Stimulated activated CD4-positive, alpha-beta T cell treated with anti-CD3 and anti-CD28 coated beads, Interleukin-1b, Interleukin-23, amount 100 ng/mL, for 24 hours (primary cell): ENCODE results near the gene DHRS4.
"Not testable (repeated sequence)": the region's sequence is repeated elsewhere in the genome, so short reads cannot be mapped to it uniquely, and the experiment has no call there.

Experiments
- DNase-seq, 4 experiments: peaks; one replicate each; pipeline ENCODE4 v3.0.0-alpha.2; 2020; ENCODE audit warnings: low read depth in 4 of 4, low spot score in 1 of 4

DHRS4 gene

DNA sequence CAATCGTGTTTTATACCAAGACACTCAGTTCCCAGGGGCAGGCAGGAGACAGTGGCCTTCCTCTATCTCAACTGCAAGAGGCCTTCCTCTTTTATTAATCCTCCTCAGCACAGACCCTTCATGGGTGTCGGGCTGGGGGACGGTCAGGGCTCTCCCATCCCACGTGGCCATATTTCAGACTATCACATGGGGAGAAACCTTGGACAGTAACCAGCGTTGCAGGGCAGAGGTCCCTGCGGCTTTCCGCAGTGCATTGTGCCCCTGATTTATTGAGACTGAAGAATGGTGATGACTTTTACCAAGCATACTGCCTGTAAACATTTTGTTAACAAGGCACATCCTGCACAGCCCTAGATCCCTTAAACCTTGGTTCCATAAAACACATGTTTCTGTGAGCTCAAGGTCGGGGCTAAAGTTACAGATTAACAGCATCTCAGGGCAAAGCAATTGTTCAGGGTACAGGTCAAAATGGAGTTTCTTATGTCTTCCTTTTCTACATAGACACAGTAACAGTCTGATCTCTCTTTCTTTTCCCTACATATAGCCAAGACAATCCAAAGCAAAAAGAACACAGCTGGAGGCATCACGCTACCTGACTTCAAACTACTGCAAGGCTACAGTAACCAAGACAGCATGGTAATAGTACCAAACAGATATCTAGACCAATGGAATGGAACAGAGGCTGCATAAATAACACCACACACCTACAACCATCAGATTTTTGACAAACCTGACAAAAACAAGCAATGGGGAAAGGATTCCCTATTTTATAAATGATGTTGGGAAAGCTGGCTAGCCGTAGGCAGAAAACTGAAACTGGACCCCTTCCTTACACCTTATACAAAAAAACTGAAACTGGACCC, 28.6 kb downstream of the DHRS4 start:
- not testable (repeated sequence) for DNase-seq

DNA sequence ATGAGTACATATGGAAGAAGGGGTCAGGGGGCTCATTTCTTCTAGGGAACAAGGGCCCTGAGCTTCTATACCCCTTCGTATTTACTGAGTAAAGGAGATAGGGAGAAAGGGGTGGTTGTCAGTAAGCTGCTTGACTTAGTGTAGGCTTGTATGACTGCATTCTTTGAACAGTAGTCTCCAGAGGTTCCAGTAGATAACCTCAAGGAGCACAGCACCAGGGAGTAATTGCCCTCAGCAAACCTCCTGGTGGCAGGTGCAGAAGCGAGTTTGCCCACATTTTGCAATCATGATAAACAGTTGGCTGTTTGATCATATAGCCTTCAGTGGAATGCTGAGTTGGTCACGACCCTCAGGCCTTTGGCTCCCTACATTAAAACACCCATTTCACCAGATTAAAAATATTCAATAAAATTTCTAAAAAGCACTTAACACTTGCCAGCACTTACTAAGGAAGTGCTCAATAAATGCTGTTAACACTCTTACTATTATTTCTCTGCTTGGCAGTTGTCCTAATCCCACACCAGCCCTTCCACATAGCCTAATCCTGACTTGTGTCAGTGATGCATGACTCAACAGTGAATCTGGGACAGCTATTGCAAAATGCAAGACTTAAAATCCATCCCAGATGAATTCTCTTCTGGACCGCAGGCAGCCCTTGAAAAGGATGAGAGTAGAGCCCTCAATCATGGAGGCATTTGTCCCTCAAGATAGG, 31.5 kb downstream of the DHRS4 start:
- DNase-seq, result no peak

DNA sequence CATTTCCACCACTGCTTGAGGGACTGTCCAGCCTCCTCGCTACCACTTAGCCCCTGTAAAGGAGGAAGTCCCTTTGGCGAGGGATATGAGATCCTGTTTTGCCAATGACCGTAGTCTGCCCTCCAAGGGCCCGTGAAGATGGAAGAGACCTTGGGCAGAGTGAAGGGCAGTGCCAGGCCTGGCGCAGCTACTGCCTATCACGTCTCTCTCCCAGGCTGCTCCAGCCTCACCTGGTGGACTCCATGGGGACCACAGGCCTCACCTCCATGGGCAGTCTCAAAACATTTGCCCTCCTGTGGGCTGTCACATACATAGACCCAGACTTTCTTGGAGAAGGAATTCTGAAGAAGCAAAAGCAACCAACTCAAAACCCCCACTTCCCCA, 34.6 kb downstream of the DHRS4 start:
- DNase-seq, result not testable (repeated sequence)

DNA sequence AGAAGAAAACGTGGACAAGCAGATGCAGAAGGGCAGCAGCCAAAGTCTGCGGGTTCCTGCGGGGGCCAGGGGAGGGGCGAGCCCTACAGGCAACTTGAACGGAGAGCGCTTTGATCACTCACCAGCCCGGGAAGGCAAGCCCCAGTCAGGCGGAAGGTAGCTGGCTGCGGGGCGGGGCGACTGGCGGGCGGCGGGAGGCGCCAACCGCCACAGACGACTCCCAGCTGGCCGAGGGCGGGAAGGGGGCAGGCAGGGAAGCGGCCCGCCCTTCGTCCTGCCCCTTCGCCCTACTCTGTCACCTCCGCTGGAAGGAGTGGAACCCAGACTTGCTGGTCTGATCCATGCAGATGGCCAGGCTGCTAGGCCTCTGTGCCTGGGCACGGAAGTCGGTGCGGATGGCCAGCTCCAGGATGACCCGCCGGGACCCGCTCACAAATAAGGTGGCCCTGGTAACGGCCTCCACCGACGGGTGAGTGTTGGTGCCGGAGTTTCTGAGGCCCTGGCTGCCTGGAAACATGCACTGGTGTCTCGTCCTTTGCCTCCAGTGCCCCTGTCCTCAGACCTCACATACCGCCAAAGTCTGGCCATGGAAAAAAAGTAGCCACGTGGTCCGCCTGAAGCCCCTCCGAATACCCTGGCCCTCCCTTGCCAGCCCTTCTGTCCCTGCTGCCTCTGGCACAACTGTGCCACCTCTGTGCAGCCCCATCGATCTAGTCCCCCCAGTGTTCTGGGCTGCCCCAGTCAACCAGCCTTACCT, 35.2 kb downstream of the DHRS4 start, which contains the start of gene DHRS4L2:
TSS of gene DHRS4L2 (plus strand) at position 323 of the 757 bp plus-strand sequence. CDS start at position 342, 19 bp downstream.
- DNase-seq, result peak; percentile 50 to 88 (median 64)

DNA sequence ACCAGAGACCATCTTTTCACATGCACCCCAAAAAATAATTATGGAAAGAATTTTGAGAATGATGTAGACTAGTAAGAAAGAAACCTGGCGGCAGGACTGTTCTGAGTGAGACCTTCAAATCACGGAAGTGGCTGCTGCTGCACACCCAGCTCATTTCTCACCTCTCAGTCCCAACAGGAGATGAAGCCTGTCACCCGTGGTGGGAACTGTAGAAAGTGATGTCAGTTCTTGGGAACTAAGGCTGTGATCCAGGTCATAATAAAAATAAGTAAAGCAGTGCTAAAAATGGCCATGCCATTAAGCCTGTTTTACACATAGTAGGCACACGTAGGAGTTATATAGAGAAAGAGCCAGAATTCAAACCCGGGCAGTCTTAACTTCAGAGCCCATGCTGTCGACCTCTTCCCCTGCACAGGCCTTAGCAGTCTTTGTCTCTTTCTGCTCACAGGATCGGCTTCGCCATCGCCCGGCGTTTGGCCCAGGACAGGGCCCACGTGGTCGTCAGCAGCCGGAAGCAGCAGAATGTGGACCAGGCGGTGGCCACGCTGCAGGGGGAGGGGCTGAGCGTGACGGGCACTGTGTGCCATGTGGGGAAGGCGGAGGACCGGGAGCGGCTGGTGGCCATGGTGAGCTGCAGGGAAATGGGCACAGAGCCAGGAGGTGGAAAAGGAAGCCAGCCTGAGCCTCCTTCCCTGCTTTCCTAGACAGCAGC, 36.3 kb downstream of the DHRS4 start:
- not testable (repeated sequence) for DNase-seq

DNA sequence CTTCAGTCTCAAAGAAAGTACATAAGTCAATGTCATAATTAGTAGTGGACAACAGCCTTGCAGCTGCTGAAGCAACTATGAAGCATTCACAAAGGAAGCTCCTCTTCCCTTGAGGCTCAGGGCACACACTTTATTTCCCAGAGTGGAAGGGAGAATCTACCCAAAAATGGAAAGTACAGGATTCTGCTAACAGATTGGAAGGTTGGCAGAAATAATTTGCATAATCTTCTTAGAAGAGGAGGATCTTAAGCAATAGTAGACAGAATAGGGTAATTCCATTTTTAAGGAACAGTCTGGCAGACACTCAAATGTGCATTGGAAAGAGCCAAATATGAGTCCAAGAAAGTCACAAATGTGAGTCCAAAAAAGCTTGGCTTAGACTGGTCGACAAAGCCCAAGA, 37.4 kb downstream of the DHRS4 start:
- not testable (repeated sequence) for DNase-seq

DNA sequence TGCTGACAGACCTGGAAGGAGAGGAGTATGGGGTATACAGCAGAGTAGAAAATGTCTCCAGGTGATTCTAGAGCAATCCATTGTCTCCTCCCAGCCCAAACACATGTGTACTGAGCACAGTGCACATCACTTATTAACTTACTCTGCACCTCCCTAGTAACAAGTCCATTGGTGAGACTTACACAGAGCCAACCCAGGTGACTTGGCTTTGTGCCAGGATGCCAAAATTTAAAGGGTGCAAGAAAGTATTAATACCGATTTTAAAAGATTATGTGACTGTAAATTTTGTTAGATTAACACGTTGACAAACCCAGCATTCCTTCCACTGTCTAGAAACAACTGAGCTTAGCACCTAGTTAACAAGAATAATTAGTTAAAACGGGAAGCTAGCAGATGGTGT, 39.5 kb downstream of the DHRS4 start:
- DNase-seq, result not testable (repeated sequence)

DNA sequence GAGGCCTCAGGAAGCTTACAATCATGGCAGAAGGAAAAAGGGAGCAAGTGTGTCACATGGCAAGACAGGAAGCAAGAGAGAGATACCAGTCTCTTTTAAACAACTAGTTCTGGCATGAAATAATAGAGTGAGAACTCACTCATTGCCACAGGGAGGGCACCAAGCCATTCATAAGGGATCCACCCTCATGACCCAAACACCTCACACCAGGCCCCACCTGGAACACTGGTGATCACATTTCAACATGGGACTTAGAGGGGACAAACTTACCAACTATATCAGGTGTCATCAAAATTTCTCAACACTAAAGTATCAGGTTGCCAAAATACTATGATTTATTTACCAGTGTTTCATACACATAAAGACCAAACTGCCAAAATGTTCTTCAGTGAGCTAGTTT, 42.4 kb downstream of the DHRS4 start:
- not testable (repeated sequence) for DNase-seq

DNA sequence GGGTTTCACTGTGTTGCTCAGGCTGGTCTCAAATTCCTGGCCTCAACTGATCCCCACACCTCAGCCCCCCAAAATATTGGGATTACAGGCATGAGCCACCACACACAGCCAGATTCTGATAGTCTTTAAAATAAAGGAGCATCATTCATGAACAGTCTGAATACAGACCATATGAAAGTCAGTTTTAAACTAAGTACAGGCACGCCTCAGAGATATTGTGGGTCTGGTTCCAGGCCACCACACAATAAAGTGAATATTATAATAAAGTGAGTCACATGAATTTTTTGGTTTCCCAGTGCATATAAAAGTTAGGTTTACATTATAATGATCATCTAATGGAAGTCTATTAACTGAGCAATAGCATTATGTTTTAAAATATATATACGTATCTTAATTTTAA, 43.3 kb downstream of the DHRS4 start:
- DNase-seq, result not testable (repeated sequence)

DNA sequence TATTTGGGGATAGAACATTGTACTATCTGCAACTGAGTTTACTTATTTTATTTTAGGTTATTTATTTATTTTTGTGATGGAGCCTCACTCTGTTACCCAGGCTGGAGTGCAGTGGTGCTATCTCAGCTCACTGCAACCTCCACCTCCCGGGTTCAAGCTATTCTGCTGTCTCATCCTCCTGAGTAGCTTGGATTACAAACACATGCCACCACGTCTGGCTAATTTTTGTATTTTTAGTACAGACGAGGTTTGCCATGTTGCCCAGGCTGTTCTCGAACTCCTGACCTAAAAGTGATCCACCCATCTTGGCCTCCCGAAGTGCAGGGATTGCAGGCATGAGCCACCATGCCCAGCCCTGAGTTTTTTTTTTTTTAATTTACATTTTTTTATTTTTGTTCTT, 46.1 kb downstream of the DHRS4 start:
- DNase-seq, result not testable (repeated sequence)

DNA sequence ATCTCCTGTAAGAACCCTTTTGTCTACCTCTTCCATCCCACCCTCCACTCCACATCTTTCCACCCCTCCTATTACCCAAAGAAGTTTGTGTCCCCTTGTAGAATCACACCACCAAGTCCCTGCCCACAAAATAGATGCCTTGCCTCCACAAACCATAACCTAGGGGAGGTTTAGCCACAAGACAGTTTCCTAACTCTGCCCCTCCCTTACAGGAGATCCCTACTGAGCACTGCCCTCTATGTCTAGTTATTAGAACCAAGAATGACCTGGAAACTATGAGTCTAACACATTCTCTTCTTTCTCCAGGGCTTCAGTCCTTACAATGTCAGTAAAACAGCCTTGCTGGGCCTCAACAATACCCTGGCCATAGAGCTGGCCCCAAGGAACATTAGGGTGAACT, 47.5 kb downstream of the DHRS4 start:
- DNase-seq, result not testable (repeated sequence)

DNA sequence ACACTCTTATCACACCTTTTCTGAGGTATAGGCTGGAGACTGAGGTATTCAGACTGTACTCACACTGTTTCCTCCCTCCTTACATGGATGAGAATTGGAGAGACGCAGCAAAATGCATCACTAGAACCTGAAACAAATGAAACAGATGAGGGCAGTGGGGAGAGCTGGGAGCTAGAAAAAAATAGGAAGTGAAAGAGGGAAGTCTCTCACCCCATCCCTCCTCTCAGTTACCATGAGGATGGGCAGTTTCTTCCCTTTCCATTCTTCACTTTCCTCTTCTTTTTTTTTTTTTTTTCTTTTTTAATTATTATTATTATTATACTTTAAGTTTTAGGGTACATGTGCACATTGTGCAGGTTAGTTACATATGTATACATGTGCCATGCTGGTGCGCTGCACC, 48.1 kb downstream of the DHRS4 start:
- not testable (repeated sequence) for DNase-seq

DNA sequence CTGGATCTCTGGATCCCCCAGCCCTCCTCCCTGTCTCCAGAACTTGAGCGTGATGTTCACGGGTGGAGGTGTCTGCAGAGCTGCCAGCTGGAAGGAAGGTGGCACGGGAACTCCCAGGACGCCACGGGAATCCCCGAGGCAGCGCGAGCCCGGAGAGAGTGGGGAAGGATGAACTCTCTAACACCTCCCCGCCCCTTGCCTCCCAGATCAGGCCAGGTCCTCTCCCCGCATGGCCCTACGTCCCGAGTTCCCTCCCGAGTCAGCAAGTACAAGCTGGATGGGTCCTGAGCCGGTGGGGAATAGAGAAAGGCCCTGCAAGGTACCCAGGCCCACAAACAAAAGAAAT, 52.9 kb downstream of the DHRS4 start:
- DNase-seq, result not testable (repeated sequence)

DNA sequence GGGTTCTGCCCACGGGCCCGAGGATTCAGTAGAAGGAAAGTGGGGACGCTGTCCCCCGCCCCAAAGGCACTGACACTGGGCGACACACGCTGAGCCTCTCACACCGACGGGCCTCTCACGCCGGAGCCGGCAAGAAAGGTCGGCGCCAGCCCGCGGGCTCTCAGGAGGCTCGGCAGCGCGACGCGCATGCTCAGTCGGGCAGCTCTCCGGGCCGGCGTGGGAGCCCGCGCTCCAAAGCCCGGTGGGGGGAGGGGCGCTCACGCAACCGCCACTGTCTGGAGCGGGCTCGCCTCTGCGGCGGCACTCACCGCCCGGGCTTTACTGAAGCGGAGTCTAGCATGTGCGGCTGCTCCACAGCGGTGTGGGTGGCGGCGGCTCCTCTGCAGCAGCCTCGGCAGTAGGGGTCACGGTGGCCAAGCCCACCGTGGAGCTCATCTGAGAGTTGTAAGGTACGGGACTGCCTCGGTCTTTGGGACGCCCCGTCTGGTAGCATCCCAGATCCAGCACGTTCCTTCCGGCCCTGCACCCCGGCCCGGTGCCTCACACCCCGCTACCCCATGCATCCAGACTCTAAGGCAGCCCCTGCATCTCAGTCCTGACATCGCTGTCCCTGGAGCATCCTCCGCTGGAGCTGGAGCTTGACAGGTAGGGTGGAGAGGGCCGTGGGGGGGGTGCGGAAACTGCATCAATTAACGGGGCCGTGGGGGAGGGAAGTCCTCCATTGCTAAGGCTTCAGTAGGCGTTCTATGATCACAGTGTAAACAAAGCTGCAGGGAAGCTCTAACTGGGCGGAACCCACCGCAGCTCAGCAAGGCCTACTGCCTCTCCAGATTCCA, 53.5 kb downstream of the DHRS4 start:
- peak; percentile 21 to 70 (median 50) for DNase-seq

DNA sequence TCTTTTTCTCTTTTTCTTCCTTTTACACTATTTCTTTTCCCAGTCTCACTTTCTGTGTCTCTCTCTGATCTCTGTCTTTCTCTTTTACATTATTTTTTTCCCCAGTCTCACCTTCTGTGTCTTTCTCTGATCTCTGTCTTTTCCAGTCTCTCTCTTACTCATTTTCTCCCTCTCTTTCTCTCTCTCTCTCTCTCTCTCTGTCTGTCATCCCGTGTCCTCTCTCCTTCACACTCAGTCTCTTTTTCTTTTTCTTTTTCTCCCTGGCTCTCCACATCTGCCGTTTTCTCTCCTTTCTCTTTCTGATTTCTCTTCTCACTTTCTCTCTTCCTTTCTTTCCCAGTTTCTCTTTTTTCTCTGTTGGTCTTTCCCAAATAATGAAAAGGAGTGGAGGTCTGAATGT, 57.5 kb downstream of the DHRS4 start:
- DNase-seq, result no peak

DNA sequence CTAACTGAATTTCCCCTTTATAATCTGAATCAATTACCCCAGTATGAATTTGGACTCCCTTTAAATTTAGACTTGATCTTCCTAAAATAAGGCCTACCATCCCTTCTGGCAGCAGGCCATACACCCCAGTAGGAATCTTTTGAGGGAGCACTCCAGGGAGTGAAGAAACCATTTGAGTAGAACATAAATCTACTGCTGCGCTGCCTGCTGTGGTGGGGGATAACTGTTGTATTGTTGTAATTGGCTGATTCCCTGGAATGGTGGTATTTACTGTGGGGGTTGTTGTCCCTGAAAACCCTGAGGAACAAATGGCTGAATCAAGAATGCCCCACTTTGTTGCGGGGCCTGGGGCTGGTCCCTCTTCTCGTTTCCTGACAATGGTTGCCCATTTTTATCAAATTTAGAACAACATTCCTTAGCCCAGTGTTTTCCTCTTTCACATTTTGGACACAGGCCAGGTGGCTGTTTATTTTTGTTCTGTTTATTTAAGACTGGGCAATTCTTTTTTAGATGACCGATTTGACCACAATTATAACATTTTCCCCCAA, 59.2 kb downstream of the DHRS4 start:
- DNase-seq, result not testable (repeated sequence)

DNA sequence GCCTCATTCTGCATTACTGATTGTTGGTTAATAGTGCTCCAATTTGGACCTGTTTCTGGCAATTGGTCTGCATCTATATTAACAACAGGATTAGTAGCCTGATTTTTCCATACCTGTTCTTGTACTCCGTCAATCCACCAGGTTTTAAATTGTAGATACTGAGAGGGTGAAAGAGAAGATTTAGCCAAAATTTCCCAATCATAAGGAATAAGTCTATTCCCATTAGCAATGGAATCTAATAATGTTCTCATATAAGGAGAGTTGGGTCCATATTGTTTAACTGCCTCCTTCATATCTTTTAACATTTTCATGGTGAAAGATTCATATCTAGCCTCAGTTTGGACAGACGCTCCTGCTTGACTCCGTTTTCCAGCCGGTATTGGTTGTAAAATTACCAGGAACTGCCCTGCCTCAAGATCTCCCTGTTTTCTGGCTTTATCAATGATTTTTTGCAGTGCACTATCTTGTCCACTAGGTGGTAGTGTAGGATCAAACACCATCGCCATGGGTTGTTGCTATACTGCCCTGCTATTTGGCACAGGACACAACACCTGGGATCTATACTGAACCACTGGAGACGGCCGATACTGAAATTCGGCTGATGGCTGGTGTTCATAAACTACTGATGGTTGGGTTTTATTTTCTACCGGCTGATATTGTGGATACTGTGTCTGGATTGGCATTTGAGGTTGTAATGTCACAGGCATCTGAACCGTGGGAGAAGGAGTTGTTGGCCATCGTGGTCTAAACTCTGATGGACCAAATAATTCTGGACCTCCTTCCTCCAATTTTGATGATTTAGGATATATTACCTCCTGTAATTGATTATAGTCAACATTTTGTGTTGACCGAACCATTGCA, 60.3 kb downstream of the DHRS4 start:
- peak in 3 of 4 experiments; percentile 13 to 18 (median 14) for DNase-seq

DNA sequence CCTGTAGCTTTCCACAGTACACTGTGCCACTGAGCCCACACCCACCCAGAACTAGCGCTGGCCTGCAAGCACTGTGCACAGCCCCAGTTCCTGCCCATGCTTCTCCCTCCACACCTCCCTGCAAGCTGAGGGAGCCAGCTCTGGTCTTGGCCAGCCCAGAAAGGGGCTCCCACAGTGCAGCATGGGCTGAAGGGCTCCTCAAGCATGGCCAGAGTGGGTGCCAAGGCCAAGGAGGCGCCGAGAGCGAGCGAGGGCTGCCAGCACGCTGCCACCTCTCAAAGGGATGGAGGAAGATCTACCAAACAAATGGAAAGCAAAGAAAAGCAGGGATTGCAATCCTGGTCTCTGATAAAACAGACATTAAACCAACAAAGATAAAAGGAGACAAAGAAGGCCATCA, 62.2 kb downstream of the DHRS4 start:
- DNase-seq, result not testable (repeated sequence)
